GM23338 (cell line): Measurements from ENCODE around the gene FTO. TPM values are rescaled to one million over a fixed set of nuclear protein-coding genes. Genes with fewer than 3 reads are reported as not detected.

Source experiments
- ATAC-seq: fragments of 200-7000 bp; cut with Tn5 transposase; 3 replicates; pipeline ENCODE4 v1.9.1; 2020
- DNase-seq: peaks from one replicate; pipeline ENCODE4 v3.0.0-alpha.2; 2015; ENCODE audit warnings: low spot score
- H2AFZ ChIP-seq: fragments of 200-600 bp; sonication (generic); 2 replicates; pipeline ENCODE4 v1.8.0; 2016; ENCODE audit warnings: antibody characterized with exemption, mild to moderate bottlenecking, moderate library complexity
- H3F3A ChIP-seq: fragments of 200-600 bp; sonication (generic); replicated peaks from 2 replicates; pipeline ENCODE4 v1.8.0; 2017; ENCODE audit warnings: antibody characterized with exemption, mixed run types, low read depth
- H3K27ac ChIP-seq: fragments of 200-600 bp; sonication (generic); 2 replicates; pipeline ENCODE4 v1.6.1; 2016; ENCODE audit warnings: low read depth
- H3K27me3 ChIP-seq: fragments of 200-600 bp; sonication (generic); 2 replicates; pipeline ENCODE4 v1.8.0; 2016; ENCODE audit warnings: mild to moderate bottlenecking, mixed run types, moderate library complexity; ENCODE audit not compliant: insufficient read depth
- H3K36me3 ChIP-seq: fragments of 200-600 bp; sonication (generic); 2 replicates; pipeline ENCODE4 v1.8.0; 2016; ENCODE audit warnings: mild to moderate bottlenecking; ENCODE audit not compliant: insufficient read depth
- H3K4me1 ChIP-seq: fragments of 200-600 bp; sonication (generic); 2 replicates; pipeline ENCODE4 v1.8.0; 2016; ENCODE audit warnings: mild to moderate bottlenecking, moderate library complexity; ENCODE audit not compliant: insufficient read depth
- H3K4me2 ChIP-seq: fragments of 200-600 bp; sonication (generic); 2 replicates; pipeline ENCODE4 v1.7.1; 2017; ENCODE audit warnings: mixed run types
- H3K4me3 ChIP-seq: fragments of 200-600 bp; sonication (generic); 2 replicates; pipeline ENCODE4 v1.6.1; 2016; ENCODE audit warnings: mixed run types
- H3K79me2 ChIP-seq: fragments of 200-600 bp; sonication (generic); replicated peaks from 2 replicates; pipeline ENCODE4 v1.8.0; 2017; ENCODE audit warnings: mild to moderate bottlenecking; ENCODE audit not compliant: insufficient read depth
- H3K9me2 ChIP-seq: fragments of 200-600 bp; sonication (generic); 2 replicates; pipeline ENCODE4 v1.8.0; 2017; ENCODE audit not compliant: insufficient read depth
- H4K20me1 ChIP-seq: fragments of 200-600 bp; sonication (generic); replicated peaks from 2 replicates; pipeline ENCODE4 v1.8.0; 2017; ENCODE audit warnings: mild to moderate bottlenecking; ENCODE audit not compliant: insufficient read depth
- H3K27ac Mint-ChIP-seq: 2 replicates; pipeline ENCODE4 v1.8.0; 2020; ENCODE audit warnings: inconsistent platforms, mild to moderate bottlenecking, moderate library complexity, mixed read lengths
- H3K27me3 Mint-ChIP-seq: 3 replicates; pipeline ENCODE4 v1.8.0; 2022; ENCODE audit warnings: low read depth, mild to moderate bottlenecking, moderate library complexity, mixed read lengths, inconsistent platforms; ENCODE audit not compliant: insufficient read depth, poor library complexity
- H3K36me3 Mint-ChIP-seq: 3 replicates; pipeline ENCODE4 v1.8.0; 2021; ENCODE audit warnings: low read depth, mild to moderate bottlenecking, inconsistent platforms, moderate library complexity, mixed read lengths
- H3K4me1 Mint-ChIP-seq: 3 replicates; pipeline ENCODE4 v1.8.0; 2020; ENCODE audit warnings: mild to moderate bottlenecking, inconsistent platforms, mixed read lengths
- H3K4me3 Mint-ChIP-seq: 3 replicates; pipeline ENCODE4 v1.8.0; 2021; ENCODE audit warnings: moderate library complexity, mild to moderate bottlenecking, inconsistent platforms, mixed read lengths
- H3K9me3 Mint-ChIP-seq: 3 replicates; pipeline ENCODE4 v1.8.0; 2020; ENCODE audit warnings: moderate library complexity, mild to moderate bottlenecking, inconsistent platforms, mixed read lengths
- CREB1 ChIP-seq: fragments of 250-450 bp; sonication (Bioruptor Pico); IDR thresholded peaks from 2 replicates; pipeline ENCODE4 v1.5.0; 2020; ENCODE audit warnings: low read depth, mild to moderate bottlenecking, moderate library complexity
- CTCF ChIP-seq, 2 experiments: fragments of 200-600 bp in 1 of 2; sonication (generic) in 1 of 2; conservative IDR thresholded peaks; 2 replicates each; pipeline versions ENCODE4 v1.5.1 to v1.6.1; 2016 to 2017; ENCODE audit warnings: antibody characterized with exemption in 2 of 2, low read depth in 2 of 2, mild to moderate bottlenecking in 2 of 2, moderate library complexity in 1 of 2
- ETS1 ChIP-seq: IDR thresholded peaks from 2 replicates; pipeline ENCODE4 v1.6.1; 2016; ENCODE audit warnings: antibody characterized with exemption
- EZH2 ChIP-seq: fragments of 200-600 bp; sonication (generic); IDR thresholded peaks from one replicate; pipeline ENCODE4 v1.8.0; 2017; ENCODE audit warnings: antibody characterized with exemption, mild to moderate bottlenecking, low read depth; ENCODE audit not compliant: unreplicated experiment
- EZH2phosphoT487 ChIP-seq: fragments of 200-600 bp; sonication (generic); IDR thresholded peaks from one replicate; pipeline ENCODE4 v1.8.1; 2018; ENCODE audit warnings: antibody characterized with exemption; ENCODE audit not compliant: unreplicated experiment
- JUNB ChIP-seq: IDR thresholded peaks from one replicate; pipeline ENCODE4 v1.6.1; 2016; ENCODE audit warnings: antibody characterized with exemption; ENCODE audit not compliant: unreplicated experiment
- NANOG ChIP-seq: IDR thresholded peaks from 2 replicates; pipeline ENCODE4 v1.6.1; 2016; ENCODE audit warnings: antibody characterized with exemption, borderline replicate concordance
- POLR2AphosphoS5 ChIP-seq: IDR thresholded peaks from 2 replicates; pipeline ENCODE4 v1.6.1; 2016; ENCODE audit warnings: antibody characterized with exemption, low read depth
- REST ChIP-seq: IDR thresholded peaks from one replicate; pipeline ENCODE4 v1.6.1; 2018; ENCODE audit warnings: antibody characterized with exemption; ENCODE audit not compliant: unreplicated experiment
- STAT1 ChIP-seq: IDR thresholded peaks from one replicate; pipeline ENCODE4 v1.6.1; 2016; ENCODE audit warnings: antibody characterized with exemption; ENCODE audit not compliant: unreplicated experiment
- ZNF114 ChIP-seq: fragments of 250-450 bp; sonication (Bioruptor Pico); IDR thresholded peaks from 2 replicates; pipeline ENCODE4 v1.5.0; 2020; ENCODE audit warnings: mild to moderate bottlenecking, moderate library complexity
- ZNF331 ChIP-seq: fragments of 250-450 bp; sonication (Bioruptor Pico); IDR thresholded peaks from 2 replicates; pipeline ENCODE4 v1.5.0; 2020; ENCODE audit warnings: low read depth, mild to moderate bottlenecking, moderate library complexity
- ZNF462 ChIP-seq: fragments of 250-450 bp; sonication (Bioruptor Pico); IDR thresholded peaks from 2 replicates; pipeline ENCODE4 v1.5.0; 2020; ENCODE audit warnings: mild to moderate bottlenecking, moderate library complexity
- polyA plus RNA-seq: library from polyadenylated mRNA; unstranded; fragments of >200 nt; fragmentation: Nextera tagmentation; extraction: Ambion mirVana; gene quantifications from 2 replicates; pipeline ENCODE4 v1.2.1, GENCODE V29; 2016
- total RNA-seq: library from RNA; depleted of rRNA; stranded (reverse); fragments of >200 nt; shearing (Covaris generic); gene quantifications from 2 replicates; pipeline ENCODE4 v1.2.3, GENCODE V29; 2014

FTO gene
- total and polyA plus RNA-seq, 2 experiments from 2014 or later = 17.7 to 69.6 TPM

GRCh38 chr16:53789137-53789536, 85.2 kb downstream of the FTO start:
- Histone ChIP-seq H3K4me2 (no peak overlapping the region), H3K4me1 (peaks cover 3% of the 10 kb centered on the region; the same call in 1 of the 2 replicates), H3K4me3 (no peak overlapping the region), H3K27ac (no peak overlapping the region), H3K9me2 (no peaks in the 10 kb centered on the region), H2AFZ (no peak overlapping the region), H3K36me3 (no peaks in the 10 kb centered on the region), H3K27me3 (no peaks in the 10 kb centered on the region), H4K20me1 (peaks cover 2% of the 10 kb centered on the region; the same call in 1 of the 2 replicates), H3F3A (no peaks in the 10 kb centered on the region), H3K79me2 (peaks cover 14% of the 10 kb centered on the region)
- DNase-seq = no peak
- no peak overlapping the region for H3K4me3 Mint-ChIP-seq
- no peaks in the 10 kb centered on the region; the same call in 2 of the 3 replicates for H3K9me3 Mint-ChIP-seq
- H3K36me3 Mint-ChIP-seq = no peaks in the 10 kb centered on the region
- H3K27me3 Mint-ChIP-seq = no peaks in the 10 kb centered on the region
- no peak overlapping the region for H3K27ac Mint-ChIP-seq
- peaks cover 4% of the 10 kb centered on the region; the same call in 2 of the 3 replicates for H3K4me1 Mint-ChIP-seq
- no peak for ATAC-seq
- TF ChIP-seq EZH2phosphoT487 = no peak
- TF ChIP-seq ZNF462 (CRISPR knock-in tag) = no peak
- TF ChIP-seq ETS1 = no peak
- no peak for TF ChIP-seq REST
- no peak for TF ChIP-seq CTCF (conservative IDR thresholded peaks at IDR 0.05; ENCODE audit: low read depth in 2 of 2)
- no peak for TF ChIP-seq CREB1 (CRISPR knock-in tag)
- no peak for TF ChIP-seq POLR2AphosphoS5
- no peak for TF ChIP-seq STAT1
- TF ChIP-seq ZNF331 (CRISPR knock-in tag) = no peak
- no peak for TF ChIP-seq NANOG
- TF ChIP-seq ZNF114 (CRISPR knock-in tag) = no peak
- no peak for TF ChIP-seq EZH2
- no peak for TF ChIP-seq JUNB
